ENCODE results near the gene RNF14. TPM values are rescaled to one million over a fixed set of nuclear protein-coding genes. Genes with fewer than 3 reads are reported as not detected.

RNF14 gene
- polyA plus RNA-seq, 4 donors = 26.2 to 52.6 (median 33.9) TPM

- Histone ChIP-seq H3K4me3 (ENCODE audit: low read depth in 1 of 3, low read length in 3 of 3) (no peak overlapping the region), H3K36me3 (ENCODE audit: control insufficient read depth in 3 of 3, insufficient read depth in 2 of 3, low read depth in 1 of 3, low read length in 3 of 3) (peaks cover 12 to 65% (median 21%) of the 10 kb centered on the region in 3 donors), H3K4me1 (ENCODE audit: control insufficient read depth in 3 of 3, insufficient read depth in 2 of 3, low read depth in 1 of 3, low read length in 2 of 3) (peaks cover 0 to 7% (median 4%) of the 10 kb centered on the region in 3 donors), H3K27me3 (ENCODE audit: control insufficient read depth in 3 of 3, insufficient read depth in 3 of 3, low read length in 3 of 3) (no peaks in the 10 kb centered on the region), H3K27ac (ENCODE audit: low read depth in 1 of 3, low read length in 2 of 3) (no peak overlapping the region), H3K9me3 (ENCODE audit: control insufficient read depth in 2 of 2, insufficient read depth in 1 of 2, low read depth in 1 of 2, low read length in 1 of 2) (no peaks in the 10 kb centered on the region)
- FAIRE-seq (no peak), DNase-seq (no peak)
- WGBS, 3 donors = 78 to 87% (median 85%) methylated on average over 8 of the region's 8 CpGs
Measured at GRCh38 chr5:141928051-141928450, 40.9 kb upstream of the RNF14 start.

GRCh38 chr5:141929398-141930058 lies 39.4 kb upstream of the RNF14 start:
- FAIRE-seq = no peak
- Histone ChIP-seq H3K9me3 (ENCODE audit: control insufficient read depth in 2 of 2, insufficient read depth in 1 of 2, low read depth in 1 of 2, low read length in 1 of 2) (no peaks in the 10 kb centered on the region), H3K27me3 (ENCODE audit: control insufficient read depth in 3 of 3, insufficient read depth in 3 of 3, low read length in 3 of 3) (no peaks in the 10 kb centered on the region), H3K4me3 (ENCODE audit: low read depth in 1 of 3, low read length in 3 of 3) (no peak overlapping the region), H3K27ac (ENCODE audit: low read depth in 1 of 3, low read length in 2 of 3) (no peak overlapping the region), H3K36me3 (ENCODE audit: control insufficient read depth in 3 of 3, insufficient read depth in 2 of 3, low read depth in 1 of 3, low read length in 3 of 3) (peaks cover 17 to 73% (median 21%) of the 10 kb centered on the region in 3 donors), H3K4me1 (ENCODE audit: control insufficient read depth in 3 of 3, insufficient read depth in 2 of 3, low read depth in 1 of 3, low read length in 2 of 3) (peaks cover 0 to under 1% (median under 1%) of the 10 kb centered on the region in 3 donors)
- no peak for DNase-seq
- WGBS, 3 donors = 94 to 97% (median 96%) methylated on average over 19 of the region's 19 CpGs

- DNase-seq (no peak), FAIRE-seq (no peak)
- Histone ChIP-seq H3K9me3 (ENCODE audit: control insufficient read depth in 2 of 2, insufficient read depth in 1 of 2, low read depth in 1 of 2, low read length in 1 of 2) (no peaks in the 10 kb centered on the region), H3K4me3 (ENCODE audit: low read depth in 1 of 3, low read length in 3 of 3) (no peak overlapping the region), H3K27ac (ENCODE audit: low read depth in 1 of 3, low read length in 2 of 3) (no peak overlapping the region), H3K4me1 (ENCODE audit: control insufficient read depth in 3 of 3, insufficient read depth in 2 of 3, low read depth in 1 of 3, low read length in 2 of 3) (no peaks in the 10 kb centered on the region), H3K36me3 (ENCODE audit: control insufficient read depth in 3 of 3, insufficient read depth in 2 of 3, low read depth in 1 of 3, low read length in 3 of 3) (peaks cover 28 to 74% (median 30%) of the 10 kb centered on the region in 3 donors), H3K27me3 (ENCODE audit: control insufficient read depth in 3 of 3, insufficient read depth in 3 of 3, low read length in 3 of 3) (no peaks in the 10 kb centered on the region)
- 93 to 97% (median 93%) methylated on average over 5 of the region's 5 CpGs for WGBS, 3 donors
Measured at GRCh38 chr5:141931694-141932093, 37.2 kb upstream of the RNF14 start.

- Histone ChIP-seq H3K27me3 (ENCODE audit: control insufficient read depth in 3 of 3, insufficient read depth in 3 of 3, low read length in 3 of 3) (no peaks in the 10 kb centered on the region), H3K9me3 (ENCODE audit: control insufficient read depth in 2 of 2, insufficient read depth in 1 of 2, low read depth in 1 of 2, low read length in 1 of 2) (no peaks in the 10 kb centered on the region), H3K36me3 (ENCODE audit: control insufficient read depth in 3 of 3, insufficient read depth in 2 of 3, low read depth in 1 of 3, low read length in 3 of 3) (peaks cover 29 to 76% (median 30%) of the 10 kb centered on the region in 3 donors), H3K4me1 (ENCODE audit: control insufficient read depth in 3 of 3, insufficient read depth in 2 of 3, low read depth in 1 of 3, low read length in 2 of 3) (no peaks in the 10 kb centered on the region), H3K27ac (ENCODE audit: low read depth in 1 of 3, low read length in 2 of 3) (no peak overlapping the region), H3K4me3 (ENCODE audit: low read depth in 1 of 3, low read length in 3 of 3) (no peak overlapping the region)
- DNase-seq (no peak), FAIRE-seq (no peak)
- 91 to 98% (median 96%) methylated on average over 7 of the region's 7 CpGs for WGBS, 3 donors
Measured at GRCh38 chr5:141933151-141933550, 35.8 kb upstream of the RNF14 start.

GRCh38 chr5:141934099-141934844 lies 34.6 kb upstream of the RNF14 start:
- WGBS, 3 donors = 43 to 69% (median 58%) methylated on average over 11 of the region's 11 CpGs
- DNase-seq (peak in 1 of 2 donors; percentile 88), FAIRE-seq (no peak)
- Histone ChIP-seq H3K27ac (ENCODE audit: low read depth in 1 of 3, low read length in 2 of 3) (no peak overlapping the region), H3K27me3 (ENCODE audit: control insufficient read depth in 3 of 3, insufficient read depth in 3 of 3, low read length in 3 of 3) (no peaks in the 10 kb centered on the region), H3K9me3 (ENCODE audit: control insufficient read depth in 2 of 2, insufficient read depth in 1 of 2, low read depth in 1 of 2, low read length in 1 of 2) (no peaks in the 10 kb centered on the region), H3K4me3 (ENCODE audit: low read depth in 1 of 3, low read length in 3 of 3) (no peak overlapping the region), H3K4me1 (ENCODE audit: control insufficient read depth in 3 of 3, insufficient read depth in 2 of 3, low read depth in 1 of 3, low read length in 2 of 3) (no peaks in the 10 kb centered on the region), H3K36me3 (ENCODE audit: control insufficient read depth in 3 of 3, insufficient read depth in 2 of 3, low read depth in 1 of 3, low read length in 3 of 3) (peaks cover 27 to 76% (median 29%) of the 10 kb centered on the region in 3 donors)

GRCh38 chr5:141935538-141935937 lies 33.4 kb upstream of the RNF14 start:
- H3K4me3 ChIP-seq (ENCODE audit: low read depth in 1 of 3, low read length in 3 of 3) = no peak overlapping the region
- peaks cover 21 to 76% (median 29%) of the 10 kb centered on the region in 3 donors for H3K36me3 ChIP-seq (ENCODE audit: control insufficient read depth in 3 of 3, insufficient read depth in 2 of 3, low read depth in 1 of 3, low read length in 3 of 3)
- WGBS, 3 donors = 94 to 99% (median 95%) methylated on average over 4 of the region's 4 CpGs
- DNase-seq (no peak), FAIRE-seq (no peak)
- no peak overlapping the region for H3K27ac ChIP-seq (ENCODE audit: low read depth in 1 of 3, low read length in 2 of 3)
- no peaks in the 10 kb centered on the region for H3K9me3 ChIP-seq (ENCODE audit: control insufficient read depth in 2 of 2, insufficient read depth in 1 of 2, low read depth in 1 of 2, low read length in 1 of 2)
- no peaks in the 10 kb centered on the region for H3K4me1 ChIP-seq (ENCODE audit: control insufficient read depth in 3 of 3, insufficient read depth in 2 of 3, low read depth in 1 of 3, low read length in 2 of 3)
- H3K27me3 ChIP-seq (ENCODE audit: control insufficient read depth in 3 of 3, insufficient read depth in 3 of 3, low read length in 3 of 3) = no peaks in the 10 kb centered on the region

- WGBS, 3 donors = 41 to 68% (median 53%) methylated on average over 6 of the region's 6 CpGs
- Histone ChIP-seq H3K4me3 (ENCODE audit: low read depth in 1 of 3, low read length in 3 of 3) (no peak overlapping the region), H3K36me3 (ENCODE audit: control insufficient read depth in 3 of 3, insufficient read depth in 2 of 3, low read depth in 1 of 3, low read length in 3 of 3) (peaks cover 7 to 65% (median 13%) of the 10 kb centered on the region in 3 donors), H3K4me1 (ENCODE audit: control insufficient read depth in 3 of 3, insufficient read depth in 2 of 3, low read depth in 1 of 3, low read length in 2 of 3) (peaks cover 0 to 29% (median 4%) of the 10 kb centered on the region in 3 donors), H3K9me3 (ENCODE audit: control insufficient read depth in 2 of 2, insufficient read depth in 1 of 2, low read depth in 1 of 2, low read length in 1 of 2) (no peaks in the 10 kb centered on the region), H3K27ac (ENCODE audit: low read depth in 1 of 3, low read length in 2 of 3) (peak overlapping the region in 2 of 3 donors; percentile 17 to 64), H3K27me3 (ENCODE audit: control insufficient read depth in 3 of 3, insufficient read depth in 3 of 3, low read length in 3 of 3) (peaks cover 0 to 5% (median 2%) of the 10 kb centered on the region in 3 donors)
- no peak for FAIRE-seq
- DNase-seq = no peak
Measured at GRCh38 chr5:141940695-141941271, 28.1 kb upstream of the RNF14 start.

GRCh38 chr5:141941307-141941706 lies 27.6 kb upstream of the RNF14 start:
- peak overlapping the region in 2 of 3 donors; percentile 64 to 85 for H3K27ac ChIP-seq (ENCODE audit: low read depth in 1 of 3, low read length in 2 of 3)
- H3K4me1 ChIP-seq (ENCODE audit: control insufficient read depth in 3 of 3, insufficient read depth in 2 of 3, low read depth in 1 of 3, low read length in 2 of 3) = peaks cover 0 to 34% (median 4%) of the 10 kb centered on the region in 3 donors
- H3K27me3 ChIP-seq (ENCODE audit: control insufficient read depth in 3 of 3, insufficient read depth in 3 of 3, low read length in 3 of 3) = peaks cover 0 to 5% (median 2%) of the 10 kb centered on the region in 3 donors
- no peaks in the 10 kb centered on the region for H3K9me3 ChIP-seq (ENCODE audit: control insufficient read depth in 2 of 2, insufficient read depth in 1 of 2, low read depth in 1 of 2, low read length in 1 of 2)
- WGBS, 3 donors = 67 to 78% (median 78%) methylated on average over 6 of the region's 6 CpGs
- H3K4me3 ChIP-seq (ENCODE audit: low read depth in 1 of 3, low read length in 3 of 3) = no peak overlapping the region
- no peak for FAIRE-seq
- no peak for DNase-seq
- peaks cover 6 to 63% (median 9%) of the 10 kb centered on the region in 3 donors for H3K36me3 ChIP-seq (ENCODE audit: control insufficient read depth in 3 of 3, insufficient read depth in 2 of 3, low read depth in 1 of 3, low read length in 3 of 3)
